Measurements from ENCODE around the gene MAST2. TPM values are rescaled to one million over a fixed set of nuclear protein-coding genes. Genes with fewer than 3 reads are reported as not detected.

The MAST2 gene
- total and polyA plus RNA-seq, 2 of the 4 experiments (the other 2 are of a cell fraction), result 14.2 to 41.0 TPM

- no peak for TF ChIP-seq CHD1 (IDR thresholded peaks at IDR 0.05; ENCODE audit: low read depth, low read length)
- peak; percentile 89 for TF ChIP-seq MAFK (IDR thresholded peaks at IDR 0.05; ENCODE audit: low read depth, low read length)
- H3K14ac ChIP-seq (replicated peaks; ENCODE audit: low read depth, low read length), result no peak overlapping the region
- H3K4ac ChIP-seq (ENCODE audit: low read depth, low read length), result no peak overlapping the region
- ChIA-PET POLR2A (ENCODE audit: unreplicated experiment) (no interaction called here), CTCF (no interaction called here)
- H3K27me3 ChIP-seq (ENCODE audit: control insufficient read depth, insufficient read depth, low read length), result no peaks in the 10 kb centered on the region
- H3K9ac ChIP-seq (ENCODE audit: low read depth, low read length), result no peak overlapping the region
- H2BK15ac ChIP-seq (ENCODE audit: low read depth, low read length), result no peak overlapping the region
- dilution Hi-C loops (cut with HindIII; ENCODE audit: low sequenced_read_pairs, unreplicated experiment), result no loop called here
- no peak overlapping the region for H3K18ac ChIP-seq (ENCODE audit: low read depth, low read length)
- H3K4me1 ChIP-seq (ENCODE audit: control insufficient read depth, insufficient read depth, low read length), result no peaks in the 10 kb centered on the region
- intact Hi-C loops (cut with micrococcal nuclease), result no loop called here
- H2AFZ ChIP-seq (replicated peaks; ENCODE audit: low read length, poor library complexity), result no peak overlapping the region
- no peak overlapping the region for H2AK9ac ChIP-seq (replicated peaks; ENCODE audit: low read depth, low read length, poor library complexity)
- H3K4me3 ChIP-seq (ENCODE audit: insufficient read depth, low read depth, low read length), result no peak overlapping the region
- no peak overlapping the region for H3K23ac ChIP-seq (ENCODE audit: low read depth, low read length)
- H2BK20ac ChIP-seq (ENCODE audit: low read depth, low read length), result no peak overlapping the region
- H3K36me3 ChIP-seq (ENCODE audit: control insufficient read depth, insufficient read depth, low read length), result peaks cover 16% of the 10 kb centered on the region
- no CpG with 5 or more reads among the region's 1 CpG for WGBS, 2 experiments (ENCODE audit: extremely low coverage in 2 of 2, insufficient read length in 1 of 2)
- BruUV-seq (replicated peaks), result no TSS peak
- H2BK5ac ChIP-seq (ENCODE audit: low read depth, low read length, poor library complexity, severe bottlenecking), result no peak overlapping the region
- H4K8ac ChIP-seq (ENCODE audit: low read depth in 2 of 2, low read length in 2 of 2), result no peak overlapping the region
- H3K9me1 ChIP-seq (ENCODE audit: insufficient read depth, low read length), result peaks cover 20% of the 10 kb centered on the region; the same call in 1 of the 2 replicates
- H3K9me3 ChIP-seq (ENCODE audit: control insufficient read depth, insufficient read depth, low read length), result no peaks in the 10 kb centered on the region
- no peak overlapping the region for H2BK120ac ChIP-seq (ENCODE audit: low read depth, low read length)
- H2AK5ac ChIP-seq (ENCODE audit: low read depth, low read length), result no peak overlapping the region
- no peak overlapping the region for H3K27ac ChIP-seq (ENCODE audit: insufficient read depth, low read length)
- ATAC-seq (ENCODE audit: low read depth) (no peak), DNase-seq (no peak)
- no peak overlapping the region for H3K4me2 ChIP-seq (ENCODE audit: low read depth, low read length)
- no peaks in the 10 kb centered on the region for H4K20me1 ChIP-seq (ENCODE audit: insufficient read depth, low read length)
- no peak overlapping the region for H4K5ac ChIP-seq (ENCODE audit: low read depth, low read length)
- in situ Hi-C loops (cut with MboI; ENCODE audit: low sequenced_read_pairs), result no loop called here
- H3K56ac ChIP-seq (ENCODE audit: extremely low read depth, insufficient read depth, low read length), result no peak overlapping the region
- no peak overlapping the region for H4K91ac ChIP-seq (ENCODE audit: insufficient read depth, low read depth, low read length)
- no peaks in the 10 kb centered on the region; a peak in 1 of 4 replicates for H3K79me1 ChIP-seq (ENCODE audit: low read depth in 1 of 2, low read length in 2 of 2)
These were observed 201.1 kb downstream of the MAST2 start for GRCh38 chr1:46004492-46004891.

Measured in IMR-90 (cell line).